Naive thymus-derived CD4-positive, alpha-beta T cell (primary cell): ENCODE results near the gene NME3. TPM values are rescaled to one million over a fixed set of nuclear protein-coding genes. Genes with fewer than 3 reads are reported as not detected.
A peak's percentile ranks its signal among the peaks of the same experiment; 100 is the strongest.

ENCODE experiments used
- ATAC-seq: fragments of 150-1000 bp; cut with Tn5 transposase; 2 replicates; pipeline ENCODE4 v1.10.0; 2021; ENCODE audit warnings: mild to moderate bottlenecking, moderate library complexity
- CTCF ChIA-PET: fragments of 350-600 bp; sonication (Branson Sonifier 250); formaldehyde crosslinking; loops from one replicate; lab custom pipeline; 2021; ENCODE audit warnings: antibody characterized with exemption; lab: Charles Lee
- POLR2A ChIA-PET: fragments of 350-600 bp; sonication (Branson Sonifier 250); formaldehyde crosslinking; loops from one replicate; lab custom pipeline; 2021; ENCODE audit warnings: antibody characterized with exemption, inconsistent platforms; lab: Charles Lee
- DNase-seq, 9 donors: peaks; one replicate each; pipeline versions ENCODE4 v3.0.0 to v3.0.0-alpha.2; 2020 to 2022; ENCODE audit warnings: mixed read lengths in 1 of 9
- H3K27ac ChIP-seq: one replicate; pipeline ENCODE4 v1.7.0; 2013; ENCODE audit warnings: mild to moderate bottlenecking, low read depth, low read length, moderate library complexity
- H3K27me3 ChIP-seq, 2 donors: one replicate each; pipeline ENCODE4 v1.7.0; 2013; ENCODE audit warnings: low read length in 2 of 2, mild to moderate bottlenecking in 2 of 2, moderate library complexity in 2 of 2; ENCODE audit not compliant: control insufficient read depth in 2 of 2, insufficient read depth in 2 of 2
- H3K36me3 ChIP-seq, 3 experiments: 1 replicate in 2 of 3; 2 replicates in 1 of 3; pipeline ENCODE4 v1.7.0; 2013; ENCODE audit warnings: low read length in 3 of 3, mild to moderate bottlenecking in 3 of 3, moderate library complexity in 1 of 3; ENCODE audit not compliant: insufficient read depth in 3 of 3, control insufficient read depth in 2 of 3
- H3K4me1 ChIP-seq, 2 donors: one replicate each; pipeline ENCODE4 v1.7.0; 2013; ENCODE audit warnings: low read length in 2 of 2, mild to moderate bottlenecking in 2 of 2, moderate library complexity in 1 of 2; ENCODE audit not compliant: control insufficient read depth in 2 of 2, insufficient read depth in 2 of 2
- H3K4me3 ChIP-seq: 2 replicates; pipeline ENCODE4 v1.7.0; 2013; ENCODE audit warnings: mild to moderate bottlenecking, low read length
- H3K9me3 ChIP-seq, 3 experiments: 1 replicate in 2 of 3; 2 replicates in 1 of 3; pipeline ENCODE4 v1.7.0; 2013; ENCODE audit warnings: low read length in 3 of 3; ENCODE audit not compliant: control insufficient read depth in 2 of 3
- H3K27ac Mint-ChIP-seq, 9 donors: one replicate each; pipeline ENCODE4 v1.8.0; 2020 to 2022; ENCODE audit warnings: mixed read lengths in 9 of 9, mild to moderate bottlenecking in 8 of 9, moderate library complexity in 5 of 9, inconsistent platforms in 2 of 9
- H3K27me3 Mint-ChIP-seq, 5 donors: one replicate each; pipeline ENCODE4 v1.8.0; 2021 to 2022; ENCODE audit warnings: mixed read lengths in 5 of 5, mild to moderate bottlenecking in 1 of 5
- H3K36me3 Mint-ChIP-seq, 5 donors: one replicate each; pipeline ENCODE4 v1.8.0; 2020 to 2022; ENCODE audit warnings: mixed read lengths in 5 of 5, mild to moderate bottlenecking in 3 of 5, inconsistent platforms in 1 of 5
- H3K4me1 Mint-ChIP-seq, 7 donors: one replicate each; pipeline ENCODE4 v1.8.0; 2020 to 2022; ENCODE audit warnings: mixed read lengths in 7 of 7, mild to moderate bottlenecking in 3 of 7, inconsistent platforms in 1 of 7
- H3K4me3 Mint-ChIP-seq, 10 donors: one replicate each; pipeline ENCODE4 v1.8.0; 2020 to 2022; ENCODE audit warnings: mild to moderate bottlenecking in 10 of 10, mixed read lengths in 10 of 10, moderate library complexity in 6 of 10, inconsistent platforms in 2 of 10
- H3K9me3 Mint-ChIP-seq, 11 donors: one replicate each; pipeline ENCODE4 v1.8.0; 2020 to 2022; ENCODE audit warnings: mixed read lengths in 11 of 11, mild to moderate bottlenecking in 4 of 11, inconsistent platforms in 1 of 11, moderate library complexity in 1 of 11
- intact Hi-C, 2 donors: fragments of 100-400 bp; cut with micrococcal nuclease; formaldehyde crosslinking; loops; one replicate each; pipeline ENCODE4 v1.15.1; 2023
- polyA plus RNA-seq, 2 donors: library from polyadenylated mRNA; unstranded; fragments of 300-500 nt; fragmentation: Illumina TruSeq; gene quantifications; one replicate each; pipeline ENCODE4 v1.2.3, GENCODE V29; 2021
- total RNA-seq, 6 experiments: library from RNA in 5 of 6; stranded (reverse) in 5 of 6; gene quantifications; 1 replicate in 5 of 6; 2 replicates in 1 of 6; pipeline ENCODE4 v1.2.3 and lab custom pipeline; 2021 to 2026

Gene NME3
- total and polyA plus RNA-seq, 7 experiments from 2014 or later = 49.4 to 81.5 (median 70.6) TPM

- Mint-ChIP-seq H3K9me3 (no peaks in the 10 kb centered on the region), H3K4me1 (peaks cover 0 to 13% (median 10%) of the 10 kb centered on the region in 7 donors), H3K4me3 (no peak overlapping the region), H3K27ac (no peak overlapping the region), H3K27me3 (no peaks in the 10 kb centered on the region), H3K36me3 (peaks cover 0 to 14% (median 3%) of the 10 kb centered on the region in 5 donors)
- ChIA-PET POLR2A (no interaction called here), CTCF (no interaction called here)
- no peaks in the 10 kb centered on the region for H3K27me3 ChIP-seq
- no peaks in the 10 kb centered on the region for H3K4me1 ChIP-seq
- ATAC-seq (no peak), DNase-seq (no peak)
- H3K36me3 ChIP-seq = peaks cover 0 to 86% (median 4%) of the 10 kb centered on the region in 3 experiments
- no peak overlapping the region for H3K4me3 ChIP-seq
- intact Hi-C loops = no loop called here
- no peaks in the 10 kb centered on the region for H3K9me3 ChIP-seq
- H3K27ac ChIP-seq = no peak overlapping the region
Observed at GRCh38 chr16:1761751-1762150, 9.6 kb downstream of the NME3 start.

- no peak overlapping the region for H3K4me3 ChIP-seq
- H3K27ac Mint-ChIP-seq = peak overlapping the region in 1 of 9 donors; percentile 85
- no peaks in the 10 kb centered on the region for H3K9me3 Mint-ChIP-seq
Observed at GRCh38 chr16:1760911-1761310, 10.4 kb downstream of the NME3 start.

GRCh38 chr16:1759511-1759910, 11.8 kb downstream of the NME3 start:
- peaks cover 0 to 71% (median 4%) of the 10 kb centered on the region in 3 experiments for H3K36me3 ChIP-seq
- ATAC-seq (no peak), DNase-seq (no peak)
- H3K9me3 ChIP-seq = no peaks in the 10 kb centered on the region
- ChIA-PET POLR2A (no interaction called here), CTCF (no interaction called here)
- no peak overlapping the region for H3K27ac ChIP-seq
- Mint-ChIP-seq H3K36me3 (peaks cover 0 to 20% (median 3%) of the 10 kb centered on the region in 5 donors), H3K27me3 (no peaks in the 10 kb centered on the region), H3K27ac (no peak overlapping the region), H3K4me1 (peaks cover 0 to 21% (median 14%) of the 10 kb centered on the region in 7 donors), H3K4me3 (no peak overlapping the region), H3K9me3 (no peaks in the 10 kb centered on the region)
- no peaks in the 10 kb centered on the region for H3K4me1 ChIP-seq
- intact Hi-C loops = no loop called here
- H3K4me3 ChIP-seq = no peak overlapping the region
- no peaks in the 10 kb centered on the region for H3K27me3 ChIP-seq

More at GRCh38 chr16:1760911-1761310, 10.4 kb downstream of the NME3 start:
- CTCF ChIA-PET = no interaction called here
- no peak for DNase-seq
- no peaks in the 10 kb centered on the region for H3K27me3 ChIP-seq
- POLR2A ChIA-PET = interaction anchor here (0.9 kb wide), 1 partner anchor 22 kb away, joined by 3 read pairs; the partner anchor contains the start of genes NUBP2 and SPSB3
- H3K36me3 ChIP-seq = peaks cover 0 to 78% (median 4%) of the 10 kb centered on the region in 3 experiments
- Mint-ChIP-seq H3K4me3 (no peak overlapping the region), H3K27me3 (no peaks in the 10 kb centered on the region), H3K36me3 (peaks cover 0 to 14% (median 3%) of the 10 kb centered on the region in 5 donors), H3K4me1 (peaks cover 0 to 20% (median 13%) of the 10 kb centered on the region in 7 donors)
- H3K9me3 ChIP-seq = no peaks in the 10 kb centered on the region
- H3K27ac ChIP-seq = no peak overlapping the region
- intact Hi-C loops = no loop called here
- H3K4me1 ChIP-seq = no peaks in the 10 kb centered on the region
- no peak for ATAC-seq

GRCh38 chr16:1758923-1759322, 12.4 kb downstream of the NME3 start:
- no peaks in the 10 kb centered on the region for H3K27me3 ChIP-seq
- ATAC-seq (no peak), DNase-seq (no peak)
- no peaks in the 10 kb centered on the region for H3K9me3 ChIP-seq
- CTCF ChIA-PET = no interaction called here
- Mint-ChIP-seq H3K9me3 (no peaks in the 10 kb centered on the region), H3K27ac (peak overlapping the region in 1 of 9 donors; percentile 59), H3K36me3 (peaks cover 0 to 20% (median 3%) of the 10 kb centered on the region in 5 donors), H3K4me1 (peaks cover 0 to 21% (median 14%) of the 10 kb centered on the region in 7 donors), H3K27me3 (no peaks in the 10 kb centered on the region), H3K4me3 (no peak overlapping the region)
- H3K27ac ChIP-seq = no peak overlapping the region
- peaks cover 0 to 71% (median 4%) of the 10 kb centered on the region in 3 experiments for H3K36me3 ChIP-seq
- intact Hi-C loops = no loop called here
- no peak overlapping the region for H3K4me3 ChIP-seq
- H3K4me1 ChIP-seq = no peaks in the 10 kb centered on the region
- POLR2A ChIA-PET = no interaction called here

- Histone ChIP-seq H3K4me1 (no peaks in the 10 kb centered on the region), H3K36me3 (peaks cover 0 to 67% (median 4%) of the 10 kb centered on the region in 3 experiments), H3K27ac (no peak overlapping the region), H3K4me3 (no peak overlapping the region), H3K9me3 (no peaks in the 10 kb centered on the region), H3K27me3 (no peaks in the 10 kb centered on the region)
- Mint-ChIP-seq H3K27me3 (no peaks in the 10 kb centered on the region), H3K4me3 (peak overlapping the region in 2 of 10 donors; percentile 55 to 58), H3K9me3 (no peaks in the 10 kb centered on the region), H3K4me1 (peaks cover 0 to 21% (median 14%) of the 10 kb centered on the region in 7 donors), H3K36me3 (peaks cover 0 to 22% (median 3%) of the 10 kb centered on the region in 5 donors), H3K27ac (peak overlapping the region in 3 of 9 donors; percentile 17 to 77 (median 46))
- CTCF ChIA-PET = no interaction called here
- intact Hi-C loops = no loop called here
- ATAC-seq = peak; percentile 20
- no peak for DNase-seq
- POLR2A ChIA-PET = no interaction called here
Observed at GRCh38 chr16:1757714-1758461, 13.5 kb downstream of the NME3 start.

GRCh38 chr16:1754204-1754603, 17.1 kb downstream of the NME3 start:
- H3K4me3 Mint-ChIP-seq = no peak overlapping the region
- intact Hi-C loops = no loop called here

More at GRCh38 chr16:1754204-1754603, 17.1 kb downstream of the NME3 start:
- no peak for ATAC-seq
- ChIA-PET POLR2A (no interaction called here), CTCF (no interaction called here)
- no peak for DNase-seq
- no peaks in the 10 kb centered on the region for H3K4me1 ChIP-seq
- H3K9me3 Mint-ChIP-seq = no peaks in the 10 kb centered on the region
- H3K27me3 ChIP-seq = no peaks in the 10 kb centered on the region
- no peak overlapping the region for H3K4me3 ChIP-seq
- no peaks in the 10 kb centered on the region for H3K27me3 Mint-ChIP-seq
- H3K27ac Mint-ChIP-seq = no peak overlapping the region
- H3K4me1 Mint-ChIP-seq = peaks cover 0 to 21% (median 14%) of the 10 kb centered on the region in 7 donors
- H3K27ac ChIP-seq = no peak overlapping the region
- peaks cover 0 to 24% (median 0%) of the 10 kb centered on the region in 5 donors for H3K36me3 Mint-ChIP-seq
- no peaks in the 10 kb centered on the region for H3K9me3 ChIP-seq
- H3K36me3 ChIP-seq = peaks cover 0 to 63% (median 0%) of the 10 kb centered on the region in 3 experiments
